ENCODE measurements around the gene PPP6R1.

The PPP6R1 gene

GRCh38 chr19:55242517-55242916 lies 16.3 kb downstream of the PPP6R1 start:
- H3K4me3 ChIP-seq (ENCODE audit: low read depth, low read length), result no peak overlapping the region
- no peaks in the 10 kb centered on the region for H3K4me1 ChIP-seq (ENCODE audit: control insufficient read depth, insufficient read depth, low read length)
- no peaks in the 10 kb centered on the region for H3K27me3 ChIP-seq (ENCODE audit: control insufficient read depth, insufficient read depth, low read length)
- no peaks in the 10 kb centered on the region for H3K9me3 ChIP-seq (ENCODE audit: control insufficient read depth, insufficient read depth, low read length)
- H3K9ac ChIP-seq (ENCODE audit: low read depth, low read length), result no peak overlapping the region
- peaks cover 62% of the 10 kb centered on the region for H3K36me3 ChIP-seq (ENCODE audit: control insufficient read depth, insufficient read depth, low read length)

- no peak overlapping the region for H3K4me3 ChIP-seq (ENCODE audit: low read depth, low read length)
- no peak overlapping the region for H3K9ac ChIP-seq (ENCODE audit: low read depth, low read length)
- H3K27me3 ChIP-seq (ENCODE audit: control insufficient read depth, insufficient read depth, low read length), result no peaks in the 10 kb centered on the region
- no peaks in the 10 kb centered on the region for H3K4me1 ChIP-seq (ENCODE audit: control insufficient read depth, insufficient read depth, low read length)
- H3K36me3 ChIP-seq (ENCODE audit: control insufficient read depth, insufficient read depth, low read length), result peaks cover 63% of the 10 kb centered on the region
- no peaks in the 10 kb centered on the region for H3K9me3 ChIP-seq (ENCODE audit: control insufficient read depth, insufficient read depth, low read length)
These were observed 16.8 kb downstream of the PPP6R1 start for GRCh38 chr19:55241935-55242464.

GRCh38 chr19:55241143-55241934 lies 17.5 kb downstream of the PPP6R1 start:
- H3K4me1 ChIP-seq (ENCODE audit: control insufficient read depth, insufficient read depth, low read length), result no peaks in the 10 kb centered on the region
- no peak overlapping the region for H3K9ac ChIP-seq (ENCODE audit: low read depth, low read length)
- H3K36me3 ChIP-seq (ENCODE audit: control insufficient read depth, insufficient read depth, low read length), result peaks cover 63% of the 10 kb centered on the region
- H3K9me3 ChIP-seq (ENCODE audit: control insufficient read depth, insufficient read depth, low read length), result no peaks in the 10 kb centered on the region
- no peaks in the 10 kb centered on the region for H3K27me3 ChIP-seq (ENCODE audit: control insufficient read depth, insufficient read depth, low read length)
- H3K4me3 ChIP-seq (ENCODE audit: low read depth, low read length), result no peak overlapping the region

- Histone ChIP-seq H3K9ac (ENCODE audit: low read depth, low read length) (no peak overlapping the region), H3K4me1 (ENCODE audit: control insufficient read depth, insufficient read depth, low read length) (no peaks in the 10 kb centered on the region), H3K27me3 (ENCODE audit: control insufficient read depth, insufficient read depth, low read length) (no peaks in the 10 kb centered on the region), H3K36me3 (ENCODE audit: control insufficient read depth, insufficient read depth, low read length) (peaks cover 65% of the 10 kb centered on the region), H3K4me3 (ENCODE audit: low read depth, low read length) (no peak overlapping the region), H3K9me3 (ENCODE audit: control insufficient read depth, insufficient read depth, low read length) (no peaks in the 10 kb centered on the region)
These were observed 18.1 kb downstream of the PPP6R1 start for GRCh38 chr19:55240713-55241020.

- Histone ChIP-seq H3K27me3 (ENCODE audit: control insufficient read depth, insufficient read depth, low read length) (no peaks in the 10 kb centered on the region), H3K4me1 (ENCODE audit: control insufficient read depth, insufficient read depth, low read length) (no peaks in the 10 kb centered on the region), H3K9me3 (ENCODE audit: control insufficient read depth, insufficient read depth, low read length) (no peaks in the 10 kb centered on the region), H3K36me3 (ENCODE audit: control insufficient read depth, insufficient read depth, low read length) (peaks cover 56% of the 10 kb centered on the region), H3K4me3 (ENCODE audit: low read depth, low read length) (no peak overlapping the region), H3K9ac (ENCODE audit: low read depth, low read length) (no peak overlapping the region)
These were observed 19.8 kb downstream of the PPP6R1 start for GRCh38 chr19:55239004-55239403.

- no peak overlapping the region for H3K4me3 ChIP-seq (ENCODE audit: low read depth, low read length)
- peaks cover 55% of the 10 kb centered on the region for H3K36me3 ChIP-seq (ENCODE audit: control insufficient read depth, insufficient read depth, low read length)
- H3K9me3 ChIP-seq (ENCODE audit: control insufficient read depth, insufficient read depth, low read length), result no peaks in the 10 kb centered on the region
- H3K9ac ChIP-seq (ENCODE audit: low read depth, low read length), result no peak overlapping the region
- no peaks in the 10 kb centered on the region for H3K27me3 ChIP-seq (ENCODE audit: control insufficient read depth, insufficient read depth, low read length)
- H3K4me1 ChIP-seq (ENCODE audit: control insufficient read depth, insufficient read depth, low read length), result no peaks in the 10 kb centered on the region
These were observed 20.8 kb downstream of the PPP6R1 start for GRCh38 chr19:55238030-55238429.

- no peaks in the 10 kb centered on the region for H3K27me3 ChIP-seq (ENCODE audit: control insufficient read depth, insufficient read depth, low read length)
- H3K9me3 ChIP-seq (ENCODE audit: control insufficient read depth, insufficient read depth, low read length), result no peaks in the 10 kb centered on the region
- no peak overlapping the region for H3K9ac ChIP-seq (ENCODE audit: low read depth, low read length)
- H3K4me3 ChIP-seq (ENCODE audit: low read depth, low read length), result no peak overlapping the region
- no peaks in the 10 kb centered on the region for H3K4me1 ChIP-seq (ENCODE audit: control insufficient read depth, insufficient read depth, low read length)
- H3K36me3 ChIP-seq (ENCODE audit: control insufficient read depth, insufficient read depth, low read length), result peaks cover 48% of the 10 kb centered on the region
These were observed 25.8 kb downstream of the PPP6R1 start for GRCh38 chr19:55232986-55233385.

- no peak overlapping the region for H3K9ac ChIP-seq (ENCODE audit: low read depth, low read length)
- H3K27me3 ChIP-seq (ENCODE audit: control insufficient read depth, insufficient read depth, low read length), result no peaks in the 10 kb centered on the region
- H3K4me3 ChIP-seq (ENCODE audit: low read depth, low read length), result no peak overlapping the region
- no peaks in the 10 kb centered on the region for H3K9me3 ChIP-seq (ENCODE audit: control insufficient read depth, insufficient read depth, low read length)
- no peaks in the 10 kb centered on the region for H3K4me1 ChIP-seq (ENCODE audit: control insufficient read depth, insufficient read depth, low read length)
- H3K36me3 ChIP-seq (ENCODE audit: control insufficient read depth, insufficient read depth, low read length), result peaks cover 51% of the 10 kb centered on the region
These were observed 26.6 kb downstream of the PPP6R1 start for GRCh38 chr19:55232286-55232602.

- H3K36me3 ChIP-seq (ENCODE audit: control insufficient read depth, insufficient read depth, low read length), result peaks cover 50% of the 10 kb centered on the region
- H3K9ac ChIP-seq (ENCODE audit: low read depth, low read length), result no peak overlapping the region
- H3K9me3 ChIP-seq (ENCODE audit: control insufficient read depth, insufficient read depth, low read length), result no peaks in the 10 kb centered on the region
- no peaks in the 10 kb centered on the region for H3K4me1 ChIP-seq (ENCODE audit: control insufficient read depth, insufficient read depth, low read length)
- no peak overlapping the region for H3K4me3 ChIP-seq (ENCODE audit: low read depth, low read length)
- H3K27me3 ChIP-seq (ENCODE audit: control insufficient read depth, insufficient read depth, low read length), result no peaks in the 10 kb centered on the region
These were observed 27.2 kb downstream of the PPP6R1 start for GRCh38 chr19:55231391-55232285.

- H3K27me3 ChIP-seq (ENCODE audit: control insufficient read depth, insufficient read depth, low read length), result no peaks in the 10 kb centered on the region
- no peak overlapping the region for H3K4me3 ChIP-seq (ENCODE audit: low read depth, low read length)
- H3K36me3 ChIP-seq (ENCODE audit: control insufficient read depth, insufficient read depth, low read length), result peaks cover 45% of the 10 kb centered on the region
These were observed 28.0 kb downstream of the PPP6R1 start for GRCh38 chr19:55230780-55231179.

GRCh38 chr19:55230329-55230728 lies 28.5 kb downstream of the PPP6R1 start:
- no peak overlapping the region for H3K9ac ChIP-seq (ENCODE audit: low read depth, low read length)
- no peak overlapping the region for H3K4me3 ChIP-seq (ENCODE audit: low read depth, low read length)
- H3K9me3 ChIP-seq (ENCODE audit: control insufficient read depth, insufficient read depth, low read length), result no peaks in the 10 kb centered on the region
- H3K4me1 ChIP-seq (ENCODE audit: control insufficient read depth, insufficient read depth, low read length), result no peaks in the 10 kb centered on the region
- H3K36me3 ChIP-seq (ENCODE audit: control insufficient read depth, insufficient read depth, low read length), result peaks cover 45% of the 10 kb centered on the region
- H3K27me3 ChIP-seq (ENCODE audit: control insufficient read depth, insufficient read depth, low read length), result no peaks in the 10 kb centered on the region

More at GRCh38 chr19:55230780-55231179, 28.0 kb downstream of the PPP6R1 start:
- Histone ChIP-seq H3K9ac (ENCODE audit: low read depth, low read length) (no peak overlapping the region), H3K9me3 (ENCODE audit: control insufficient read depth, insufficient read depth, low read length) (no peaks in the 10 kb centered on the region), H3K4me1 (ENCODE audit: control insufficient read depth, insufficient read depth, low read length) (no peaks in the 10 kb centered on the region)

GRCh38 chr19:55229789-55230182 lies 29.0 kb downstream of the PPP6R1 start:
- H3K27me3 ChIP-seq (ENCODE audit: control insufficient read depth, insufficient read depth, low read length), result no peaks in the 10 kb centered on the region
- peaks cover 45% of the 10 kb centered on the region for H3K36me3 ChIP-seq (ENCODE audit: control insufficient read depth, insufficient read depth, low read length)
- H3K9ac ChIP-seq (ENCODE audit: low read depth, low read length), result no peak overlapping the region
- no peaks in the 10 kb centered on the region for H3K9me3 ChIP-seq (ENCODE audit: control insufficient read depth, insufficient read depth, low read length)
- no peaks in the 10 kb centered on the region for H3K4me1 ChIP-seq (ENCODE audit: control insufficient read depth, insufficient read depth, low read length)
- no peak overlapping the region for H3K4me3 ChIP-seq (ENCODE audit: low read depth, low read length)
